ENCODE measurements around the gene KIAA1671.

- no peak for TF ChIP-seq GATA2 (IDR thresholded peaks at IDR 0.05; ENCODE audit: low read depth, low read length)
- no peak for TF ChIP-seq GATA3 (IDR thresholded peaks at IDR 0.05; ENCODE audit: low read depth, low read length)
Measured at GRCh38 chr22:25081409-25081824, 128.9 kb downstream of the KIAA1671 start.
